Spinal cord (tissue), 10 donors: ENCODE measurements around the gene BCOR. TPM values are rescaled to one million over a fixed set of nuclear protein-coding genes. Genes with fewer than 3 reads are reported as not detected.
A peak's percentile ranks its signal among the peaks of the same experiment; 100 is the strongest.

Experiments
- DNase-seq, 6 donors: peaks; one replicate each; pipeline versions ENCODE4 v3.0.0 to v3.0.0-alpha.2; 2013 to 2015; ENCODE audit warnings: low spot score in 6 of 6, low read depth in 4 of 6
- H3K27ac ChIP-seq: one replicate; pipeline ENCODE4 v1.5.1; 2013; ENCODE audit warnings: low read depth, low read length, control low read depth
- H3K27me3 ChIP-seq: one replicate; pipeline ENCODE4 v1.6.1; 2013; ENCODE audit warnings: low read length; ENCODE audit not compliant: control insufficient read depth, insufficient read depth
- H3K36me3 ChIP-seq: one replicate; pipeline ENCODE4 v1.6.1; 2013; ENCODE audit warnings: low read length; ENCODE audit not compliant: control insufficient read depth, insufficient read depth
- H3K4me1 ChIP-seq: one replicate; pipeline ENCODE4 v1.6.1; 2013; ENCODE audit warnings: low read length; ENCODE audit not compliant: control insufficient read depth, insufficient read depth
- H3K4me3 ChIP-seq: one replicate; pipeline ENCODE4 v1.5.1; 2013; ENCODE audit warnings: low read depth, low read length, control low read depth
- H3K9me3 ChIP-seq: one replicate; pipeline ENCODE4 v1.6.1; 2013; ENCODE audit warnings: low read length; ENCODE audit not compliant: control insufficient read depth, insufficient read depth
- WGBS: methylation state at CpG from one replicate; pipeline ENCODE4 v1.1.5; 2013; ENCODE audit warnings: missing lambda C conversion rate; ENCODE audit not compliant: insufficient coverage; 5-methylcytosine and 5-hydroxymethylcytosine counted together
- polyA plus RNA-seq, 2 donors: library from polyadenylated mRNA; unstranded; fragments of 120-200 nt; gene quantifications; one replicate each; pipeline ENCODE4 v1.2.1, GENCODE V29; 2013; ENCODE audit not compliant: insufficient read length in 2 of 2
- total RNA-seq, 2 donors: library from RNA; depleted of rRNA in 1 of 2; stranded (reverse); fragments of 120-200 nt in 1 of 2; fragments of >200 nt in 1 of 2; gene quantifications; one replicate each; pipeline versions ENCODE4 v1.2.3 to v1.2.4, GENCODE V29; 2013 to 2014
- donor health status: healthy.

BCOR gene
- total and polyA plus RNA-seq, 4 donors: 26.7 to 32.3 (median 31.6) TPM

DNA sequence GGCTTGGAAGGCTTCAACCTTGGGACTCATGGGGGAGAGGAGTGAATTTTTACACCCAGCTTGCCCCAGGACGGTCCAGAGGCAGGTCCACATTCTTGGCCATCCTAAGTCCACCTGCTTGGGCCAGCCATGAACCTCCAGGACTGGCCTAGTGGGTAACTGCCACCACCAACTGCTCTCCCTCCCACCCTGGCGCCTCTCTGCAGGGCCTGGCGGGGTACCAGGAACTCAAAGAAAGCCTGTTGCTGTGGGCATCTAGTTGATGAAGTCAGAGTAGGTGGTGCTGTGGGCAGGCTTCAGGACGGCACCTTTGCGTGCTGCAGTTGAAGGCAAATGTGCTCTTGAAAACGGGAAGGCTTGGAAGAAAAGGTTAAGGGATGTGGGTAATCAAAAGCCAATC is 12.0 kb downstream of the BCOR start:
- peaks cover 76% of the 10 kb centered on the region for H3K4me1 ChIP-seq
- WGBS: 6% methylated on average over 2 of the region's 6 CpGs
- H3K4me3 ChIP-seq: no peak overlapping the region
- H3K27me3 ChIP-seq: peaks cover 48% of the 10 kb centered on the region
- H3K9me3 ChIP-seq: no peaks in the 10 kb centered on the region
- peak in 2 of 6 donors; percentile 32 to 44 for DNase-seq
- no peaks in the 10 kb centered on the region for H3K36me3 ChIP-seq
- peak overlapping the region; percentile 59 for H3K27ac ChIP-seq

DNA sequence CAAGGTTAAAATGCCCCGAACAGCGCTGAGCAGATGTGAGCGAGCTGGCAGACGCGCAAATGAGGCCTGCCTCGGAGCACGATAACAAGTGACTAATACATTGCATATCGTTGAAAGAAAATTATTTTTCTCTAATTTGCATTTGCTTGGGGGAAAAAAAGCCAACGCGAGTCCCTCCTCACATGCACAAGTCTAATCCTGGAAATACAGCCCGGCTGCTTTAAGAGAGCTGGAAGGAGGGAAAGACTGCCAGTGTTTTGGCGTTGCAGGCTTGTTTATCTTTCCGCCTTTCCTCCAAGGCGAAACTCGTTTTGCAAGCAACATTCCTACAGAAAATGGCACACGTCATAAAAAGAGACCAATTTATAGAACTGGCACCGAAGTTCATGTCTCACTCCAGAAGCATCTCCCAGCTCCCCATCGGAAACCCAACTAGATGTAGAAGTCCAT is 12.6 kb downstream of the BCOR start:
- no peak overlapping the region for H3K27ac ChIP-seq
- peaks cover 71% of the 10 kb centered on the region for H3K4me1 ChIP-seq
- H3K9me3 ChIP-seq: no peaks in the 10 kb centered on the region
- H3K4me3 ChIP-seq: no peak overlapping the region
- peak in 2 of 6 donors; percentile 33 to 77 for DNase-seq
- no peaks in the 10 kb centered on the region for H3K36me3 ChIP-seq
- H3K27me3 ChIP-seq: peaks cover 45% of the 10 kb centered on the region
- 27% methylated on average over 3 of the region's 18 CpGs for WGBS

DNA sequence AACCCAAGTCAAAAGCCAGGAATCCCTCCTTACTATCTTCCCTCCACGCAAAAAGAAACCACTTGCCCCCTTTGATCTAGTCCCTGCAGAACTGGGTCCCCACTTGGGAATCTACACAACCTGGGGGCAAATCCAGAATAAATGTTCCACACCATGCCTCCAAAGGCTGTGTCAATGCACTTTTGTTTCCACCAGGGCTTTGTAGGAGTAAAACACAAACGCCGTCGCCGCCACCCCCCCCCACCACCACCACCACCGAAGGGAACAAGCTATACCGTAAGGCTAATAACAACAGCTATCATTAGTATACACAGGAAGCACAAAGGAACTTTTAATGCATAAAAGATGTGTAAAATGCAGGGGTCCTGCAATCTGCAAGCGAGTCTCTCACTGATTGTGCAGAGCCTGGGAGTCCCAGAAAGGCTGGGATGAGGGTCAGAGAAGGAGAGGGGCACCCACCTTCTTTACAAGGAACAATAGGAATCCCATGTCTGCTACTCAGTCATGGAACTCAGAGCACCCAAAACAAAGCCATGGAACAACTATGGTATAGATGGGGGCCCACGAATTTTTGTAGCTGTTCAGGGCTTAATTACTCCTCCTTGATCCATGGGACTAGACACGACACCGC is 13.2 kb downstream of the BCOR start:
- Histone ChIP-seq H3K36me3 (no peaks in the 10 kb centered on the region), H3K27ac (no peak overlapping the region), H3K27me3 (peaks cover 42% of the 10 kb centered on the region), H3K4me3 (no peak overlapping the region), H3K9me3 (no peaks in the 10 kb centered on the region), H3K4me1 (peaks cover 70% of the 10 kb centered on the region)
- WGBS: 6% methylated on average over 4 of the region's 11 CpGs
- DNase-seq: peak in 2 of 6 donors; percentile 2 to 9

DNA sequence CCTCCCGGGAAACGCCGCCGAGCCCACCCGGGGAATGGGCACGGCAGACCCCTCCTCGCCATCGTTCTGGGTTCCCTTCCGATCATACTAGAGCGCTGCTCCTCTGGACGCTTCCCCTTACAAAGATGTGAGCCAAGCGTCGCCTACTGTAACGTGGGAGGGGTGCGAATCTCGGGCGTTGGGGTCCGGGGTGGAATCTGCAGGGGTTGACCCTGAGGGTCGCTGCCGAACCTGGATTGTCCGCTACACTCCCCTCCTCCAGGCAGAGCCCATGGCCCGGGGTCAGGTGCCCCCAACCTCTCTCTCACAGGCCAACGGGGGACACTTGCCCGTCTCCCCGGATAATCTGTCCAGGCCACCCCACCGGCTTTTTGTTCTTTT is 13.8 kb downstream of the BCOR start:
- DNase-seq: no peak
- Histone ChIP-seq H3K36me3 (no peaks in the 10 kb centered on the region), H3K27ac (no peak overlapping the region), H3K9me3 (no peaks in the 10 kb centered on the region), H3K27me3 (peaks cover 41% of the 10 kb centered on the region), H3K4me3 (peak overlapping the region; percentile 14), H3K4me1 (peaks cover 75% of the 10 kb centered on the region)
- WGBS: 23% methylated on average over 22 of the region's 26 CpGs

DNA sequence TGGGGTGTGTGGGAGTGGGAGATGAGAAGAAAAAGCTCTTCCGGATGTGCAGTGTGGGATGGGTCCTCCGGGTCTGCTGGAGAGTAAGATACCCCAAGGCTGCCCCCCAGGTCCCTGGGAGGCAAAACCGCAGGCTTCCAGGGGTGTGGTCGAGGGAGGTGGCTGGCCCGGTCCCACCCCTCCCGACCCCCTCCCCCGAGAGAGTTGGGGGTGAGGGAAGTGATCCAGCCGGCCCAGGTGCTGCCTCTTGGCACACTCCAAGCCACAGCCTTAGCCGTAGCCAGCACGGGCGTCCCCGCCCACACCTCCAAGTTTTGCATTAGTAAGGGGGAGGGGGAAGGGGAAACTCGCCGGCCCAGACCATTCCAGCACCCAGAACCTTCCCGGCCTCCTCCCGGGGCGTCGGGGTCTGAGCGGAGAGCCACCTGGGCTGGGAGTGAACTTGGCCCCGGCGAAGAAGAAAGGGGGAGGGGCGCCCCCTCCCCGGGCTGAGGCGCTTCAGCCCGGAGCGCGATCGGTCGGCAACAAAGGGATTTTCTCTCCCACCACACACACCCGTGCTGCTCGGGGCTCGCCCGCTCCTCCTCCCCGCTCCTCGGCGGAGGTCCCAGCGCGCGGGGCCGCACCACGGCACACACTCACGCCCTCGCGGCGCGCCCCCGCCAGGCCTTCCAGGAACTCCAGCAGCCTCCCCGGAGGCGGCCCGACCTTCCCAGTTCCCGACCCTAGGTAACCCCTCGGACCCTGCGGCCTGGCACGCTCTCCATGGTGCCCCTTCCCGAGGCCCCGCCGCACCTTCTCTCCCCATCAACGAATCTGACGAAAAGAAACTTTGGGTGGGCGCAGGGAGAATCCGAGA is 14.4 kb downstream of the BCOR start:
- peak overlapping the region; percentile 14 for H3K4me3 ChIP-seq
- 3% methylated on average over 44 of the region's 61 CpGs for WGBS
- no peaks in the 10 kb centered on the region for H3K9me3 ChIP-seq
- DNase-seq: peak in 2 of 6 donors; percentile 17 to 45
- H3K36me3 ChIP-seq: no peaks in the 10 kb centered on the region
- H3K27ac ChIP-seq: no peak overlapping the region
- peaks cover 41% of the 10 kb centered on the region for H3K27me3 ChIP-seq
- H3K4me1 ChIP-seq: peaks cover 75% of the 10 kb centered on the region

DNA sequence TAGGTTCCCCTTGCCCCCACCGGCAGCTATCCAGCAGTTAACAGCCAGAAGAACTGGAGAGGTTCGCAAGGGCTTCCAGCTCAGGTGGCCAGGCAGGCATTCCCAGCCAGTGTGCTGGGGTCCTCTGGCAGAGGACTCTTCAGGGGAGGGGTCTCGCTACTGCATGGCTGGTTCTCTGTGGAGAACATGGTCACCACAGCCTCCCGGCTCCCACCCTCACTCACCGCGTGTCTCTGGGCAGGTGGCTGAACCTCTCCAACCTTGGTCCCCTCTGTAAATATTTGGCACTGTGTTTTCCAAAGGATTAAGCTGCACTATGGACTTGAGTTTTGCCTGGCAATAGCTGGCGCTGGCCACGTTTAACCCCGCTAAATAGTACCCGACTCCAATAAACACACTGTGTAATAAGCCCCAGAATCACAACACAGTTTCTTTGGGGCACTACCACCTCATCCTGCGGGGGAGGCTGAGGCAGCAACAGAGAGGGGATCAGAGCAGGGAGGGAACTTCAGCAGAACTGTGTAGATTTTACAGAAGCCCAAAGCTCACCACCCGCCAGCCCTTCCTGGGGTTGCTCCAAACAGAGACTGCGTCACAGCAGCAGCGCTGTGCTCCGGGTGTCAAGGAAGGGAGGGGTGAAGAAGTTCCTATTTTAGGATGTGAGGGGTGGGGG is 15.2 kb downstream of the BCOR start:
- H3K27ac ChIP-seq: no peak overlapping the region
- peaks cover 41% of the 10 kb centered on the region for H3K27me3 ChIP-seq
- peak in 1 of 6 donors; percentile 10 for DNase-seq
- peaks cover 76% of the 10 kb centered on the region for H3K4me1 ChIP-seq
- H3K9me3 ChIP-seq: no peaks in the 10 kb centered on the region
- H3K4me3 ChIP-seq: no peak overlapping the region
- no peaks in the 10 kb centered on the region for H3K36me3 ChIP-seq
- 36% methylated on average over 13 of the region's 15 CpGs for WGBS

DNA sequence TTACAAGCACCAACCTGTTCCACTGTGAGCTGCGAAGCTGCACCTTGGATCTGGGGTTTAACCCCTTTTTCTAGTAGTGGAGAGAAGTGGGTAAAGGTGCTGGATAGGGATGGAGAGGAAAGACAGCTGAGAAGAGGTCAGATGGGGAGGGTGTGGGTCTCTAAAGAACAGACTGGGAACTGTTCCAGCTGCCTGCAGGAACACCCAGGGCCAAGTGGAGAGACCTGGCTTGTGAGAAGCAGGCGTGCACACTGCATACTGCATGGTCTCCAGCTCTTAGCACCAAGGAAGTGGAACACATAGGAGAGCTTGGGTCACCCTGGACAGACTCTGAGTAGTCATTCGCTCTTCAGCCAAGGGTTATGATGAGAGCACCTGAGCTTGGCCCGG is 16.1 kb downstream of the BCOR start:
- no peaks in the 10 kb centered on the region for H3K9me3 ChIP-seq
- no peak overlapping the region for H3K27ac ChIP-seq
- H3K4me3 ChIP-seq: no peak overlapping the region
- H3K27me3 ChIP-seq: peaks cover 40% of the 10 kb centered on the region
- H3K4me1 ChIP-seq: peaks cover 73% of the 10 kb centered on the region
- DNase-seq: peak in 2 of 6 donors; percentile 3 to 22
- no peaks in the 10 kb centered on the region for H3K36me3 ChIP-seq
- 65% methylated on average over 2 of the region's 4 CpGs for WGBS

DNA sequence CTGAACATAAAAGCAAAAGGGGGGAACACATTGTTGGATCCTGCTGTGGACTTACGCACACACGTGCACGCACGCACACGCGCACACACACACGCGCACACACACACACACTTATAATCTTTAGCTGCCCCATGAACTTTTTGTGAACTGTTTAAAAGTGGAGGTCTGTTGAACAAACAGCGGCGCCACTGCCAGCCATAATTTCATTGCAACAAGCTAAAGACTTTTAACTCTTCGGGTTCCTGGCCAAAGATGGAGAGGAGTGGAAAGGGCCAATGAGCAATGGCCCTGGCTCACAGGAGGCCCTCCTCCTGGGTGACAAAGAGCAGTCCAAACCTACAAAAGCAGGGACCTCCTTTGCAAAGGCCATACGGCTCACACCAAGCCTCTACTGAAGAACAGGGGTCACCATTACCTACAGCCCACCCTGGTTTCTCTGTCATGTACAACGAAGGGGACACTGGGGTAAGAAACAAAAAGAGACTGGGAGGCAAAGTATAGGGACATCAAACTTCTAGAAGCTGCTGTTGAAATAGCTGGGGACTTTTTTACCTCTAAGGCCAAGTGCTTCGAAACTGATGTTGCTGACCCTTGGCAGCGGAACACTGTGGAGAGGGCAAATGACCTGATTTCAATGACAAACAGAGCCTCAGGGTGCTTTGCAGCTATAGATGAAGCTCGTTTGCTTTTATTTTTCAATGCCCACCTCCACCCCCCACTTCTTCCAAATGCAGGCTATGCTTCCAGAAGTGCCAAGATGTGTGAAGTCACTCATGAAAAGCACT is 16.7 kb downstream of the BCOR start:
- H3K4me3 ChIP-seq: no peak overlapping the region
- no peak overlapping the region for H3K27ac ChIP-seq
- no peaks in the 10 kb centered on the region for H3K9me3 ChIP-seq
- no peak for DNase-seq
- WGBS: 39% methylated on average over 4 of the region's 16 CpGs
- no peaks in the 10 kb centered on the region for H3K36me3 ChIP-seq
- H3K4me1 ChIP-seq: peaks cover 67% of the 10 kb centered on the region
- peaks cover 39% of the 10 kb centered on the region for H3K27me3 ChIP-seq

DNA sequence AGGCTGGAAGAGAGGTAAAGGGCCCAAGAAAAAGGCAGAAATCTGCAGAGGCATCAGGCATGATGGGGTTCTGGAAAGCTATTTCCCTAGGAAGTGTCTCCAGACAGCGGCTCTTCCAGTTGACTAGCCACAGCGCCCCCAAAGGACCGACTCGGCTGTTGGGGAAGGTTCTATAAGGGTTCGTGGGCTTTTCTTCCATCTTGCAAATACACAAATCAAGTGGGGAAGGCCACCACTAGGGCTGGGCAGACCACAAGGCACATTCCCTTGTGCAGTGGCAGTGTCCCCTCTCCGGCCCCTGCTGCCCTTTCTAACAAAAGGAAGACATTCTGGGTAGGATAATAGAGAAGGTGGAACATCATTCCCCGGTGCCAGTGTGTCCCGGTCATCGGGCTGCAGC is 18.2 kb downstream of the BCOR start:
- Histone ChIP-seq H3K4me3 (no peak overlapping the region), H3K27ac (no peak overlapping the region), H3K9me3 (no peaks in the 10 kb centered on the region), H3K27me3 (peaks cover 32% of the 10 kb centered on the region), H3K4me1 (peaks cover 57% of the 10 kb centered on the region), H3K36me3 (peaks cover 7% of the 10 kb centered on the region)
- 80% methylated on average over 1 of the region's 9 CpGs for WGBS
- peak in 2 of 6 donors; percentile 16 to 43 for DNase-seq
